H9 (cell line): ENCODE results near the gene RUVBL1. TPM values are rescaled to one million over a fixed set of nuclear protein-coding genes. Genes with fewer than 3 reads are reported as not detected.

Experiments used
- DNase-seq: peaks from one replicate; pipeline ENCODE4 v3.0.0-alpha.2; 2017
- H2AFZ ChIP-seq: one replicate; pipeline ENCODE4 v1.6.1; 2013; ENCODE audit warnings: mild to moderate bottlenecking, low read length, control low read depth, moderate library complexity
- H2AK5ac ChIP-seq: 2 replicates; pipeline ENCODE4 v1.6.1; 2013; ENCODE audit warnings: low read length, control low read depth, mixed read lengths; ENCODE audit not compliant: insufficient read length
- H2BK120ac ChIP-seq: one replicate; pipeline ENCODE4 v1.6.1; 2013; ENCODE audit warnings: low read depth, mild to moderate bottlenecking, low read length, control low read depth, inconsistent platforms; ENCODE audit not compliant: poor library complexity, severe bottlenecking
- H2BK12ac ChIP-seq: 2 replicates; pipeline ENCODE4 v1.6.1; 2013; ENCODE audit warnings: low read length, control low read depth, mixed read lengths, low read depth; ENCODE audit not compliant: insufficient read length
- H2BK15ac ChIP-seq: 2 replicates; pipeline ENCODE4 v1.6.1; 2013; ENCODE audit warnings: low read depth, low read length, control low read depth
- H2BK20ac ChIP-seq: one replicate; pipeline ENCODE4 v1.6.1; 2013; ENCODE audit warnings: low read depth, mild to moderate bottlenecking, low read length, control low read depth, inconsistent platforms; ENCODE audit not compliant: poor library complexity, severe bottlenecking
- H2BK5ac ChIP-seq: 2 replicates; pipeline ENCODE4 v1.6.1; 2013; ENCODE audit warnings: low read length, control low read depth, mixed read lengths; ENCODE audit not compliant: insufficient read length
- H3K14ac ChIP-seq: 2 replicates; pipeline ENCODE4 v1.6.1; 2013; ENCODE audit warnings: low read length, control low read depth; ENCODE audit not compliant: insufficient read depth
- H3K18ac ChIP-seq: 2 replicates; pipeline ENCODE4 v1.6.1; 2013; ENCODE audit warnings: low read depth, mild to moderate bottlenecking, mixed read lengths, low read length, control low read depth; ENCODE audit not compliant: insufficient read length
- H3K23ac ChIP-seq: 2 replicates; pipeline ENCODE4 v1.6.1; 2013; ENCODE audit warnings: low read length, control low read depth, mixed read lengths, low read depth; ENCODE audit not compliant: insufficient read length
- H3K23me2 ChIP-seq: 2 replicates; pipeline ENCODE4 v1.6.1; 2013; ENCODE audit warnings: low read depth, mild to moderate bottlenecking, mixed read lengths, low read length, control low read depth; ENCODE audit not compliant: insufficient read length, poor library complexity, severe bottlenecking
- H3K27ac ChIP-seq: 2 replicates; pipeline ENCODE4 v1.5.1; 2013; ENCODE audit warnings: low read length, control low read depth, mixed read lengths, low read depth; ENCODE audit not compliant: insufficient read length
- H3K27me3 ChIP-seq: 2 replicates; pipeline ENCODE4 v1.6.1; 2013; ENCODE audit warnings: low read length, control low read depth, inconsistent platforms; ENCODE audit not compliant: insufficient read depth
- H3K4ac ChIP-seq: 2 replicates; pipeline ENCODE4 v1.6.1; 2013; ENCODE audit warnings: low read depth, mild to moderate bottlenecking, control low read depth, inconsistent platforms, low read length, moderate library complexity
- H3K4me1 ChIP-seq: 2 replicates; pipeline ENCODE4 v1.6.1; 2013; ENCODE audit warnings: low read length, control low read depth, inconsistent platforms; ENCODE audit not compliant: insufficient read depth
- H3K4me2 ChIP-seq: 2 replicates; pipeline ENCODE4 v1.6.1; 2013; ENCODE audit warnings: low read length, control low read depth, mixed read lengths; ENCODE audit not compliant: insufficient read length, insufficient read depth
- H3K56ac ChIP-seq: 2 replicates; pipeline ENCODE4 v1.6.1; 2013; ENCODE audit warnings: low read depth, mild to moderate bottlenecking, mixed read lengths, low read length, control low read depth; ENCODE audit not compliant: insufficient read length
- H3K79me1 ChIP-seq: 2 replicates; pipeline ENCODE4 v1.6.1; 2013; ENCODE audit warnings: low read depth, mild to moderate bottlenecking, moderate library complexity, low read length, control low read depth, inconsistent platforms; ENCODE audit not compliant: insufficient read depth, poor library complexity, severe bottlenecking
- H3K79me2 ChIP-seq: 2 replicates; pipeline ENCODE4 v1.6.1; 2013; ENCODE audit warnings: low read length, control low read depth, inconsistent platforms; ENCODE audit not compliant: insufficient read depth
- H3K9ac ChIP-seq: 2 replicates; pipeline ENCODE4 v1.6.1; 2013; ENCODE audit warnings: low read length, control low read depth, mixed read lengths; ENCODE audit not compliant: insufficient read length; ENCODE audit errors: extremely low read depth
- H3K9me3 ChIP-seq: one replicate; pipeline ENCODE4 v1.6.1; 2013; ENCODE audit warnings: low read depth, low read length, inconsistent platforms; ENCODE audit not compliant: control insufficient read depth
- H3T11ph ChIP-seq: one replicate; pipeline ENCODE4 v1.6.1; 2013; ENCODE audit warnings: mild to moderate bottlenecking, low read length, control low read depth, inconsistent platforms
- H4K20me1 ChIP-seq: one replicate; pipeline ENCODE4 v1.6.1; 2013; ENCODE audit not compliant: control insufficient read depth, insufficient read length, insufficient read depth
- H4K5ac ChIP-seq: 2 replicates; pipeline ENCODE4 v1.6.1; 2013; ENCODE audit warnings: low read depth, mild to moderate bottlenecking, mixed read lengths, low read length, control low read depth; ENCODE audit not compliant: insufficient read length
- H4K8ac ChIP-seq: replicated peaks from 2 replicates; pipeline ENCODE4 v1.6.1; 2013; ENCODE audit warnings: low read length, control low read depth, mixed read lengths, low read depth; ENCODE audit not compliant: insufficient read length
- H4K91ac ChIP-seq: 2 replicates; pipeline ENCODE4 v1.6.1; 2013; ENCODE audit warnings: low read depth, mild to moderate bottlenecking, moderate library complexity, mixed read lengths, low read length, control low read depth; ENCODE audit not compliant: insufficient read length
- H3K27ac Mint-ChIP-seq, 3 experiments: 2 replicates in 2 of 3; 3 replicates in 1 of 3; pipeline ENCODE4 v1.8.0; 2020 to 2021; ENCODE audit warnings: mixed read lengths in 3 of 3, mild to moderate bottlenecking in 1 of 3, moderate library complexity in 1 of 3
- H3K27me3 Mint-ChIP-seq: 2 replicates; pipeline ENCODE4 v1.8.0; 2021; ENCODE audit warnings: low read depth, mild to moderate bottlenecking, moderate library complexity, mixed read lengths
- H3K36me3 Mint-ChIP-seq, 3 experiments: 2 replicates in 2 of 3; 3 replicates in 1 of 3; pipeline ENCODE4 v1.8.0; 2020 to 2021; ENCODE audit warnings: low read depth in 3 of 3, mixed read lengths in 3 of 3; ENCODE audit not compliant: insufficient read depth in 1 of 3
- H3K4me1 Mint-ChIP-seq, 2 experiments: 2 replicates each; pipeline ENCODE4 v1.8.0; 2020; ENCODE audit warnings: mixed read lengths in 2 of 2
- H3K4me3 Mint-ChIP-seq, 2 experiments: 2 replicates in 1 of 2; 3 replicates in 1 of 2; pipeline ENCODE4 v1.8.0; 2020 to 2021; ENCODE audit warnings: mild to moderate bottlenecking in 2 of 2, mixed read lengths in 2 of 2, moderate library complexity in 1 of 2
- H3K9me3 Mint-ChIP-seq, 2 experiments: 2 replicates in 1 of 2; 3 replicates in 1 of 2; pipeline ENCODE4 v1.8.0; 2020; ENCODE audit warnings: mild to moderate bottlenecking in 2 of 2, mixed read lengths in 2 of 2, moderate library complexity in 1 of 2
- CTCF ChIP-seq: fragments of 200-600 bp; sonication (generic); conservative IDR thresholded peaks from 3 replicates; pipeline ENCODE4 v1.8.0; 2021; ENCODE audit warnings: antibody characterized with exemption, mild to moderate bottlenecking
- WGBS: extraction: QIAGEN DNeasy Blood & Tissue Kit; methylation state at CpG from one replicate; pipeline ENCODE4 v1.1.7; 2013; ENCODE audit warnings: missing lambda C conversion rate, low lambda C conversion rate, mixed read lengths; ENCODE audit not compliant: insufficient read length; ENCODE audit errors: extremely low coverage; 5-methylcytosine and 5-hydroxymethylcytosine counted together
- total RNA-seq: library from RNA; stranded (reverse); gene quantifications from 2 replicates; pipeline ENCODE4 v1.2.1, GENCODE V29; 2021

The RUVBL1 gene
- total RNA-seq, 1 experiment from 2014 or later = 99.6 TPM

- Histone ChIP-seq H3K14ac (no peak overlapping the region), H3K56ac (no peak overlapping the region), H4K8ac (no peak overlapping the region), H3K4ac (no peak overlapping the region), H3K27me3 (no peaks in the 10 kb centered on the region), H3K4me1 (no peaks in the 10 kb centered on the region), H4K5ac (no peak overlapping the region), H3K79me1 (no peaks in the 10 kb centered on the region), H2BK120ac (no peak overlapping the region), H3K79me2 (no peaks in the 10 kb centered on the region; the same call in 1 of the 2 replicates), H3K18ac (no peak overlapping the region), H2AFZ (no peak overlapping the region), H4K91ac (no peak overlapping the region), H2BK20ac (no peak overlapping the region), H2AK5ac (no peak overlapping the region), H3K23me2 (no peaks in the 10 kb centered on the region), H3K9ac (no peak overlapping the region), H3K4me2 (no peak overlapping the region), H2BK12ac (no peak overlapping the region), H2BK5ac (no peak overlapping the region), H3K27ac (no peak overlapping the region), H4K20me1 (no peaks in the 10 kb centered on the region), H3K23ac (no peak overlapping the region), H2BK15ac (no peak overlapping the region), H3K9me3 (no peaks in the 10 kb centered on the region), H3T11ph (no peak overlapping the region)
- no peak overlapping the region for H3K4me3 Mint-ChIP-seq
- TF ChIP-seq CTCF = peak; percentile 12; the same call in 1 of the 3 replicates
- H3K4me1 Mint-ChIP-seq = 0 out of 4 replicates have a peak, but pooled peaks cover 0 to 2% of the 10 kb centered on the region in 2 experiments
- no peaks in the 10 kb centered on the region for H3K9me3 Mint-ChIP-seq
- WGBS = no CpG with 5 or more reads among the region's 1 CpG
- H3K27me3 Mint-ChIP-seq = no peaks in the 10 kb centered on the region
- H3K27ac Mint-ChIP-seq = no peak overlapping the region
- no peak for DNase-seq
- H3K36me3 Mint-ChIP-seq = peaks cover 40 to 77% (median 64%) of the 10 kb centered on the region in 3 experiments; a peak in 6 of 7 replicates
Observed at GRCh38 chr3:128089135-128089534, 34.5 kb downstream of the RUVBL1 start.
